ENCODE results near the gene RNF123. TPM values are rescaled to one million over a fixed set of nuclear protein-coding genes. Genes with fewer than 3 reads are reported as not detected.

Gene RNF123
- total RNA-seq, 4 donors from 2014 or later: 12.8 to 28.4 (median 26.5) TPM

DNA sequence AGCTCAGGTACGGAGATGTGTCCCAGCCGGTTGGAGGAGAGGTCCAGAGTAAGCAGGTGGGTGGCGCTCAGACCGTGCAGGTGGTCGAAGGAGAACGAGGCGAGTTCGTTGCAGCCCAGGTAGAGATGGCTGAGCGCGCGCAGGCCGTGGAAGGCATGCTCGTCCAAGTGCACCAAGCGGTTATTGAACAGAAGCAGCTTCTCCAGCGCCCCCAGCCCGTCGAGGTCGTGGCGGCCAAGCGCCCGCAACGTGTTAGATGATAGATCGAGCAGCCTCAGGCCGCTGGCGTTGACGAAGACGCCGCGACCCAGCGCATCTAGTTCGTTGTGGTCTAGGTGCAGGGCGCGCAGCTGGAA is 29.5 kb downstream of the RNF123 start:
- H3K4me3 ChIP-seq (ENCODE audit: low read depth, poor library complexity, severe bottlenecking): peak overlapping the region; percentile 1
- WGBS, 2 donors: 8 to 17% methylated on average over 27 to 33 of the region's 33 CpGs
- intact Hi-C loops (cut with DNase I; ENCODE audit: low total_unique reads): no loop called here
- no peak for TF ChIP-seq POLR2A (IDR thresholded peaks at IDR 0.05)
- TF ChIP-seq, protein P1, sequence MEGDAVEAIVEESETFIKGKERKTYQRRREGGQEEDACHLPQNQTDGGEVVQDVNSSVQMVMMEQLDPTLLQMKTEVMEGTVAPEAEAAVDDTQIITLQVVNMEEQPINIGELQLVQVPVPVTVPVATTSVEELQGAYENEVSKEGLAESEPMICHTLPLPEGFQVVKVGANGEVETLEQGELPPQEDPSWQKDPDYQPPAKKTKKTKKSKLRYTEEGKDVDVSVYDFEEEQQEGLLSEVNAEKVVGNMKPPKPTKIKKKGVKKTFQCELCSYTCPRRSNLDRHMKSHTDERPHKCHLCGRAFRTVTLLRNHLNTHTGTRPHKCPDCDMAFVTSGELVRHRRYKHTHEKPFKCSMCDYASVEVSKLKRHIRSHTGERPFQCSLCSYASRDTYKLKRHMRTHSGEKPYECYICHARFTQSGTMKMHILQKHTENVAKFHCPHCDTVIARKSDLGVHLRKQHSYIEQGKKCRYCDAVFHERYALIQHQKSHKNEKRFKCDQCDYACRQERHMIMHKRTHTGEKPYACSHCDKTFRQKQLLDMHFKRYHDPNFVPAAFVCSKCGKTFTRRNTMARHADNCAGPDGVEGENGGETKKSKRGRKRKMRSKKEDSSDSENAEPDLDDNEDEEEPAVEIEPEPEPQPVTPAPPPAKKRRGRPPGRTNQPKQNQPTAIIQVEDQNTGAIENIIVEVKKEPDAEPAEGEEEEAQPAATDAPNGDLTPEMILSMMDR (IDR thresholded peaks at IDR 0.05): no peak
- no peak for DNase-seq (ENCODE audit: low spot score in 2 of 2)

DNA sequence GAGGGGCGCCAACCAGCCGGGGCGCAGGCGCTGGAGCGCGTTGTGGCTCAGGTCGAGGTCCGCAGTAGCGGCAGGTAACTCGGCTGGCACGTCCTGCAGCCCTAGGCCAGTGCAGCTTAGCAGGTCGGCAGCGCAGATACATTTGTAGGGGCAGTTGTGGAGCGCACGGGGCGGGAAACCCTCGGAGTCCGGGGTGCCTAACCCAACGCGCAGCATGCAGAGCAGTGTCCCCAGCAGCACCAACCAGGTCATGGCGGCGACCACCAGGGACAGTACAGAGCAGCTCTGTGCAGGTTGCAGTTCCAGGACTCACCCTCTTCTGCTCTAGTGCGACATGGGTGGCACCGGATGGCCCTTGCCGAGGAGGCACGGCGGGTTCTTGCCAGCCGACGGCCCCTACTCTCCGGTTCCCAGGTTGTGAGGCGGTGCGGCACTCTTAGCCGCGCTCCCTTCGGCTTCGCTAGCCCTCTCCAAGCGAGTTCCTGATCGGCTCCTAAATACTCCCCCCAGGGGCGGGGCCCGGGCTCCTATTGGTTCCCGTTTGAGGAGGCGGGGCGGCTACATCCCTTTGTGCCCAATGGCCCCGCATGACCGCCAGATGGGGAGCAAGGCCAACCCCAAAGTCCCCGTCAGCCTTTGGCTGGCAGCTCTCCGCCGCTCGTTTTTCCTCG is 30.0 kb downstream of the RNF123 start, which contains the start of gene AMIGO3:
TSS of gene AMIGO3 (minus strand) at position 471 of the 671 bp plus-strand sequence. CDS start at position 252, 219 bp downstream.
- 0 to 1% methylated on average over 26 to 50 of the region's 50 CpGs for WGBS, 2 donors
- DNase-seq (ENCODE audit: low spot score in 2 of 2): peak; percentile 95 to 99
- TF ChIP-seq, protein P1 (IDR thresholded peaks at IDR 0.05): no peak
- TF ChIP-seq POLR2A (IDR thresholded peaks at IDR 0.05): no peak
- H3K4me3 ChIP-seq (ENCODE audit: low read depth, poor library complexity, severe bottlenecking): peak within 1 kb of the TSS; percentile 1
- intact Hi-C loops (cut with DNase I; ENCODE audit: low total_unique reads): no loop called here

GRCh38 chr3:49720855-49721595 is 31.7 kb downstream of the RNF123 start:
- peak in 1 of 2 donors; percentile 83 for DNase-seq (ENCODE audit: low spot score in 2 of 2)
- 47 to 54% methylated on average over 4 of the region's 4 CpGs for WGBS, 2 donors
- TF ChIP-seq POLR2A (IDR thresholded peaks at IDR 0.05): no peak
- TF ChIP-seq, protein P1 (IDR thresholded peaks at IDR 0.05): no peak
- no peak overlapping the region for H3K4me3 ChIP-seq (ENCODE audit: low read depth, poor library complexity, severe bottlenecking)
- intact Hi-C loops (cut with DNase I; ENCODE audit: low total_unique reads): loop anchor here (10.0 kb wide), 1 partner anchor 64 kb away; the partner anchor contains the start of gene IP6K1

DNA sequence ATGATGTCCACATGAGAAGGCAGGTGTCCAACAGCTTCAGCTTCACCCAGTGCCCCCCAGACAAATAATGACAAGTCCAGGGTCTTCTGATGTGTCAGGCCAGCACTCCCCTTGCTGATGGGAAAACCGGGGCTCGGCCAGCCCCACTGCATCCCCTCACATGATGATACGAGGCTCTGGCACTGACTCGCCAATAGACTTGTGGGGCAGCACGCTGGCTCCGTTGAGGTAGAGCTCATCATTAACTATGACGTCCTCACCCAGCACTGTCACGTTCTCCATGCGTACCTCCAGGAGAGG is 32.2 kb downstream of the RNF123 start:
- TF ChIP-seq, protein P1 (IDR thresholded peaks at IDR 0.05): no peak
- TF ChIP-seq POLR2A (IDR thresholded peaks at IDR 0.05): no peak
- intact Hi-C loops (cut with DNase I; ENCODE audit: low total_unique reads): loop anchor here (10.0 kb wide), 1 partner anchor 63 kb away; the partner anchor contains the start of gene IP6K1
- 70% methylated on average over 9 of the region's 9 CpGs for WGBS, 2 donors
- no peak overlapping the region for H3K4me3 ChIP-seq (ENCODE audit: low read depth, poor library complexity, severe bottlenecking)
- peak in 1 of 2 donors; percentile 83 for DNase-seq (ENCODE audit: low spot score in 2 of 2)

GRCh38 chr3:49721896-49722781 is 32.8 kb downstream of the RNF123 start:
- 83 to 84% methylated on average over 23 to 24 of the region's 26 CpGs for WGBS, 2 donors

More at GRCh38 chr3:49721896-49722781, 32.8 kb downstream of the RNF123 start:
- no peak overlapping the region for H3K4me3 ChIP-seq (ENCODE audit: low read depth, poor library complexity, severe bottlenecking)
- DNase-seq (ENCODE audit: low spot score in 2 of 2): peak in 1 of 2 donors; percentile 87
- intact Hi-C loops (cut with DNase I; ENCODE audit: low total_unique reads): loop anchor here (10.0 kb wide), 1 partner anchor 63 kb away; the partner anchor contains the start of gene IP6K1
- TF ChIP-seq, protein P1 (IDR thresholded peaks at IDR 0.05): no peak
- TF ChIP-seq POLR2A (IDR thresholded peaks at IDR 0.05): no peak
